HCT116 (cell line): ENCODE results near the gene BCO2. TPM values are rescaled to one million over a fixed set of nuclear protein-coding genes. Genes with fewer than 3 reads are reported as not detected.

Source experiments
- ATAC-seq: fragments of 200-7000 bp; cut with Tn5 transposase; 2 replicates; pipeline ENCODE4 v1.9.1; 2020; ENCODE audit warnings: mild to moderate bottlenecking, moderate library complexity
- BruUV-seq: library from RNA; stranded (reverse); fragments of 400-500 nt; replicated peaks from 2 replicates; lab custom pipeline; 2021; lab: Mats Ljungman, UMichigan
- CTCF ChIA-PET: fragments of 300-600 bp; sonication (Branson Sonifier 250); formaldehyde crosslinking; loops from one replicate; lab custom pipeline; 2021; ENCODE audit warnings: antibody characterized with exemption; lab: Charles Lee
- POLR2A ChIA-PET: fragments of 300-600, 350-600 bp; sonication (Branson Sonifier 250); formaldehyde crosslinking; loops from one replicate; lab custom pipeline; 2021; ENCODE audit warnings: antibody characterized with exemption; lab: Charles Lee
- RAD21 ChIA-PET, 2 experiments: fragments of 300-600 bp; sonication (Branson Sonifier 250); formaldehyde crosslinking; loops; one replicate each; lab custom pipeline; 2023; ENCODE audit warnings: low total read pairs in 2 of 2; ENCODE audit not compliant: uncharacterized antibody in 2 of 2, unreplicated experiment in 2 of 2, low non-redundant PET in 1 of 2; lab: Charles Lee
- DNase-seq: peaks from one replicate; pipeline ENCODE4 v3.0.0-alpha.2; 2010; ENCODE audit warnings: low read depth, low spot score
- H2AFZ ChIP-seq: fragments of 200-600 bp; shearing (Covaris generic), sonication (generic); 2 replicates; pipeline ENCODE4 v1.6.1; 2017; ENCODE audit warnings: low read depth, mixed run types, mixed read lengths, antibody characterized with exemption, low read length; ENCODE audit not compliant: poor library complexity, severe bottlenecking
- H3K27ac ChIP-seq: 2 replicates; pipeline ENCODE4 v1.5.1; 2012; ENCODE audit warnings: low read depth, low read length
- H3K27me3 ChIP-seq: fragments of 200-600 bp; sonication (generic); 2 replicates; pipeline ENCODE4 v1.6.1; 2016; ENCODE audit warnings: mixed run types, low read length, mixed read lengths; ENCODE audit not compliant: insufficient read depth
- H3K36me3 ChIP-seq, 2 experiments: fragments of 200-500 bp in 1 of 2; fragments of 200-600 bp in 1 of 2; sonication (Bioruptor generic) in 1 of 2; sonication (generic) in 1 of 2; 2 replicates each; pipeline versions ENCODE4 v1.5.1 to v1.6.1; 2014 to 2016; ENCODE audit warnings: low read length in 2 of 2, inconsistent platforms in 1 of 2, mixed read lengths in 1 of 2, mixed run types in 1 of 2; ENCODE audit not compliant: insufficient read depth in 2 of 2, control insufficient read depth in 1 of 2
- H3K4me1 ChIP-seq, 2 experiments: fragments of 200-600 bp in 1 of 2; sonication (generic) in 1 of 2; 2 replicates each; pipeline versions ENCODE4 v1.5.1 to v1.6.1; 2012 to 2017; ENCODE audit warnings: low read length in 2 of 2, inconsistent platforms in 1 of 2, mild to moderate bottlenecking in 1 of 2, mixed read lengths in 1 of 2, mixed run types in 1 of 2, moderate library complexity in 1 of 2; ENCODE audit not compliant: insufficient read depth in 2 of 2, control insufficient read depth in 1 of 2
- H3K4me2 ChIP-seq: fragments of 200-600 bp; sonication (generic); 2 replicates; pipeline ENCODE4 v1.6.1; 2017; ENCODE audit warnings: mixed run types, low read length, mixed read lengths
- H3K4me3 ChIP-seq, 2 experiments: fragments of 200-600 bp in 1 of 2; sonication (generic) in 1 of 2; replicated peaks in 1 of 2; 2 replicates each; pipeline ENCODE4 v1.5.1; 2011 to 2016; ENCODE audit warnings: low read length in 2 of 2, control low read depth in 1 of 2, low read depth in 1 of 2, mild to moderate bottlenecking in 1 of 2, mixed read lengths in 1 of 2, mixed run types in 1 of 2
- H3K79me2 ChIP-seq: fragments of 200-600 bp; sonication (generic); 2 replicates; pipeline ENCODE4 v1.6.1; 2017; ENCODE audit warnings: mild to moderate bottlenecking, mixed run types, low read length, moderate library complexity, mixed read lengths; ENCODE audit not compliant: insufficient read depth
- H3K9ac ChIP-seq: fragments of 200-600 bp; sonication (generic); 2 replicates; pipeline ENCODE4 v1.6.1; 2016; ENCODE audit warnings: low read length, mixed read lengths
- H3K9me2 ChIP-seq: fragments of 200-600 bp; sonication (generic), shearing (Covaris generic); 2 replicates; pipeline ENCODE4 v1.6.1; 2017; ENCODE audit warnings: mixed run types, mild to moderate bottlenecking, moderate library complexity; ENCODE audit not compliant: insufficient read depth
- H3K9me3 ChIP-seq, 2 experiments: fragments of 200-500 bp in 1 of 2; fragments of 200-600 bp in 1 of 2; sonication (Bioruptor generic) in 1 of 2; sonication (generic) in 1 of 2; 2 replicates each; pipeline ENCODE4 v1.6.1; 2014 to 2017; ENCODE audit warnings: low read length in 2 of 2, mixed read lengths in 2 of 2, inconsistent platforms in 1 of 2, low read depth in 1 of 2, mild to moderate bottlenecking in 1 of 2, mixed run types in 1 of 2, moderate library complexity in 1 of 2; ENCODE audit not compliant: control insufficient read depth in 1 of 2, insufficient read depth in 1 of 2
- H4K20me1 ChIP-seq: fragments of 200-600 bp; sonication (generic), shearing (Covaris generic); 2 replicates; pipeline ENCODE4 v1.6.1; 2017; ENCODE audit warnings: mixed run types, mild to moderate bottlenecking, moderate library complexity; ENCODE audit not compliant: insufficient read depth
- CBX3 ChIP-seq: IDR thresholded peaks from 2 replicates; pipeline ENCODE4 v1.6.1; 2012; ENCODE audit warnings: low read depth
- CEBPB ChIP-seq: IDR thresholded peaks from 2 replicates; pipeline ENCODE4 v1.6.1; 2012; ENCODE audit warnings: low read depth
- EGR1 ChIP-seq: IDR thresholded peaks from 2 replicates; pipeline ENCODE4 v1.6.1; 2012; ENCODE audit warnings: low read depth
- ELF1 ChIP-seq: IDR thresholded peaks from 2 replicates; pipeline ENCODE4 v1.6.1; 2012; ENCODE audit warnings: low read depth, borderline replicate concordance
- EZH2 ChIP-seq: fragments of 200-600 bp; sonication (generic); IDR thresholded peaks from 2 replicates; pipeline ENCODE4 v1.6.1; 2017; ENCODE audit warnings: antibody characterized with exemption, mixed run types
- EZH2phosphoT487 ChIP-seq: fragments of 200-600 bp; IDR thresholded peaks from 2 replicates; pipeline ENCODE4 v1.6.1; 2018; ENCODE audit warnings: antibody characterized with exemption, borderline replicate concordance
- FOSL1 ChIP-seq: IDR thresholded peaks from 2 replicates; pipeline ENCODE4 v1.6.1; 2012; ENCODE audit warnings: low read depth
- POLR2A ChIP-seq: IDR thresholded peaks from 2 replicates; pipeline ENCODE4 v1.7.0; 2011; ENCODE audit warnings: borderline replicate concordance; ENCODE audit not compliant: insufficient read depth, insufficient read length; ENCODE audit errors: extremely low read depth
- POLR2AphosphoS5 ChIP-seq: IDR thresholded peaks from 2 replicates; pipeline ENCODE4 v1.6.1; 2011; ENCODE audit warnings: mild to moderate bottlenecking, low read depth, low read length, moderate library complexity
- RAD21 ChIP-seq: IDR thresholded peaks from 2 replicates; pipeline ENCODE4 v1.6.1; 2012; ENCODE audit warnings: low read depth, mild to moderate bottlenecking
- SP1 ChIP-seq: IDR thresholded peaks from 2 replicates; pipeline ENCODE4 v1.6.1; 2012; ENCODE audit warnings: low read depth
- SRF ChIP-seq: IDR thresholded peaks from 2 replicates; pipeline ENCODE4 v1.6.1; 2012; ENCODE audit warnings: low read depth
- TCF7L2 ChIP-seq: IDR thresholded peaks from 2 replicates; pipeline ENCODE4 v1.7.0; 2011; ENCODE audit warnings: borderline replicate concordance, inconsistent platforms; ENCODE audit not compliant: insufficient read depth, insufficient read length; ENCODE audit errors: extremely low read depth
- ZFX ChIP-seq: fragments of 450-650 bp; IDR thresholded peaks from 2 replicates; pipeline ENCODE4 v1.6.1; 2017
- intact Hi-C: fragments of 100-400 bp; cut with micrococcal nuclease; formaldehyde crosslinking; loops from 2 replicates; pipeline ENCODE4 v1.10.0; 2022
- total RNA-seq: library from RNA; stranded (reverse); gene quantifications from one replicate; pipeline ENCODE4 v1.2.1, GENCODE V29; 2021; ENCODE audit not compliant: unreplicated experiment
- TF ChIP-seq, protein P1 (sequence below): IDR thresholded peaks from 2 replicates; pipeline ENCODE4 v1.6.1; 2012
- TF ChIP-seq, protein P2 (sequence below): IDR thresholded peaks from 2 replicates; pipeline ENCODE4 v1.6.1; 2012
- TF ChIP-seq, protein P3 (sequence below), 3 experiments: fragments of 200-600 bp in 1 of 3; sonication (generic) in 1 of 3; IDR thresholded peaks in 2 of 3; conservative IDR thresholded peaks in 1 of 3; 2 replicates each; pipeline ENCODE4 v1.5.1; 2012 to 2017; ENCODE audit warnings: low read depth in 2 of 3, low read length in 2 of 3, antibody characterized with exemption in 1 of 3, borderline replicate concordance in 1 of 3, control low read depth in 1 of 3, mild to moderate bottlenecking in 1 of 3, mixed read lengths in 1 of 3, mixed run types in 1 of 3, moderate library complexity in 1 of 3; ENCODE audit not compliant: insufficient read depth in 1 of 3

The BCO2 gene
- total RNA-seq, 1 experiment from 2014 or later: 4.0 TPM

DNA sequence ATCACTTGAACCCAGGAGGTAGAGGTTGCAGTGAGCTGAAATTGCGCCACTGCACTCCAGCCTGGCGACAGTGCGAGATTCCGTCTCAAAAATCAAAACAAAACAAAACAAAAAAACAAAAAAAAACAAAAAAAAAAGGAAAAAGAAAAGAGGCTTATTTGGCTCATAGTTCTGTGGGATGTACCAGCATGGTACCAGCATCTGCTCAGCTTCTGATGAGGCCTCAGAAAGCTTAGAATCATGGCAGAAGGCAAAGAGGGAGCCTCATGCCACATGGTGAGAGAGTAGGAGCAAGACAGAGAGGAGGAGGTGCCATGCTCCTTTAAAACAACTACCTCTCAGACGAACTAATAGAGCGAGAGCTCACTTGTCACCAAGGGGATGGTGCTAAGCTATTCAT lies 40.3 kb downstream of the BCO2 start:
- no peaks in the 10 kb centered on the region for H3K79me2 ChIP-seq
- no peak for DNase-seq
- H3K9me2 ChIP-seq: no peaks in the 10 kb centered on the region
- no peak overlapping the region for H2AFZ ChIP-seq
- H3K4me1 ChIP-seq: no peaks in the 10 kb centered on the region
- no peak for ATAC-seq
- H3K36me3 ChIP-seq: no peaks in the 10 kb centered on the region
- POLR2A ChIA-PET: no interaction called here
- H3K4me2 ChIP-seq: no peak overlapping the region
- H4K20me1 ChIP-seq: no peaks in the 10 kb centered on the region
- TF ChIP-seq RAD21: no peak
- no peak for TF ChIP-seq SRF
- TF ChIP-seq TCF7L2: no peak
- no peak for TF ChIP-seq EZH2phosphoT487
- TF ChIP-seq, protein P1, sequence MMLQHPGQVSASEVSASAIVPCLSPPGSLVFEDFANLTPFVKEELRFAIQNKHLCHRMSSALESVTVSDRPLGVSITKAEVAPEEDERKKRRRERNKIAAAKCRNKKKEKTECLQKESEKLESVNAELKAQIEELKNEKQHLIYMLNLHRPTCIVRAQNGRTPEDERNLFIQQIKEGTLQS: no peak
- TF ChIP-seq ZFX: no peak
- TF ChIP-seq EZH2: no peak
- TF ChIP-seq ELF1: no peak
- no peak for TF ChIP-seq CEBPB
- no peaks in the 10 kb centered on the region for H3K9me3 ChIP-seq
- H3K9ac ChIP-seq: no peak overlapping the region
- no TSS peak for BruUV-seq
- CTCF ChIA-PET: no interaction called here
- RAD21 ChIA-PET: no interaction called here
- no peak overlapping the region for H3K27ac ChIP-seq
- H3K4me3 ChIP-seq: no peak overlapping the region
- intact Hi-C loops: loop anchor here (5.0 kb wide), 2 partner anchors 237 to 897 kb away; no protein-coding TSS in a partner anchor
- H3K27me3 ChIP-seq: no peaks in the 10 kb centered on the region

DNA sequence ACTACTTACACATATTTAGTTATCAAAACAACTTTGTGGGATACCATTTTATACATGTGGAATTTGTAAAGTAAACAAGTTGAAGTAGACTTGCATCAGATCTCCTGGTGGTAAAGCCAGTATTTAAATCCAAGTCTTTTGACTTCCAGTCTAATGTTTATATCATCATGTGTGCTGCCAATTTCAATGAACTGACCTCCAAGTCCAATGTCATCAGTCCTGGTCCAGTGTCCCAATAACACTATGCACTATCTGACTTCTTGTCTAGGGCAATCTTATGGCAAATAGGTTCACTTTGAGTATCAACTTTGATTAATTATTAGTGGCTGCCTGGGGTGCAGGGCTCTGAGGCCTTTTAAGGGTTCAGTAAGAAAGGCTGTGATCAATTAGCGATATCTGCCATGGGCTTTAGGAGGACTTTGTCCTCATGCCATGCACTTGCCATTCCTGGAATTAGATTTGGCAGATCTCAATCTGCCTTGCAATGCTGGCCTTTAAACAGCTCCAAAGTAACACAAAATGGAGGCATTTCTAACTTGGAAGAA lies 41.3 kb downstream of the BCO2 start:
- DNase-seq (no peak), ATAC-seq (no peak)
- H3K9me2 ChIP-seq: no peaks in the 10 kb centered on the region
- no peak overlapping the region for H3K4me2 ChIP-seq
- no peak overlapping the region for H3K4me3 ChIP-seq
- no peaks in the 10 kb centered on the region for H3K27me3 ChIP-seq
- no peaks in the 10 kb centered on the region for H3K79me2 ChIP-seq
- BruUV-seq: no TSS peak
- ChIA-PET CTCF (no interaction called here), RAD21 (no interaction called here), POLR2A (no interaction called here)
- H4K20me1 ChIP-seq: no peaks in the 10 kb centered on the region
- no peaks in the 10 kb centered on the region for H3K4me1 ChIP-seq
- H3K36me3 ChIP-seq: no peaks in the 10 kb centered on the region
- H2AFZ ChIP-seq: no peak overlapping the region
- intact Hi-C loops: loop anchor here (5.0 kb wide), 2 partner anchors 236 to 896 kb away; no protein-coding TSS in a partner anchor
- no peaks in the 10 kb centered on the region for H3K9me3 ChIP-seq
- no peak overlapping the region for H3K27ac ChIP-seq
- H3K9ac ChIP-seq: no peak overlapping the region
- TF ChIP-seq FOSL1 (no peak), CBX3 (no peak), POLR2A (no peak), TCF7L2 (no peak), SP1 (no peak), EZH2 (no peak), EZH2phosphoT487 (no peak), POLR2AphosphoS5 (no peak), RAD21 (no peak), EGR1 (no peak), SRF (no peak), CEBPB (no peak)
- TF ChIP-seq, protein P2, sequence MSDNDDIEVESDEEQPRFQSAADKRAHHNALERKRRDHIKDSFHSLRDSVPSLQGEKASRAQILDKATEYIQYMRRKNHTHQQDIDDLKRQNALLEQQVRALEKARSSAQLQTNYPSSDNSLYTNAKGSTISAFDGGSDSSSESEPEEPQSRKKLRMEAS: no peak
- TF ChIP-seq, protein P1: no peak
- TF ChIP-seq, protein P3, sequence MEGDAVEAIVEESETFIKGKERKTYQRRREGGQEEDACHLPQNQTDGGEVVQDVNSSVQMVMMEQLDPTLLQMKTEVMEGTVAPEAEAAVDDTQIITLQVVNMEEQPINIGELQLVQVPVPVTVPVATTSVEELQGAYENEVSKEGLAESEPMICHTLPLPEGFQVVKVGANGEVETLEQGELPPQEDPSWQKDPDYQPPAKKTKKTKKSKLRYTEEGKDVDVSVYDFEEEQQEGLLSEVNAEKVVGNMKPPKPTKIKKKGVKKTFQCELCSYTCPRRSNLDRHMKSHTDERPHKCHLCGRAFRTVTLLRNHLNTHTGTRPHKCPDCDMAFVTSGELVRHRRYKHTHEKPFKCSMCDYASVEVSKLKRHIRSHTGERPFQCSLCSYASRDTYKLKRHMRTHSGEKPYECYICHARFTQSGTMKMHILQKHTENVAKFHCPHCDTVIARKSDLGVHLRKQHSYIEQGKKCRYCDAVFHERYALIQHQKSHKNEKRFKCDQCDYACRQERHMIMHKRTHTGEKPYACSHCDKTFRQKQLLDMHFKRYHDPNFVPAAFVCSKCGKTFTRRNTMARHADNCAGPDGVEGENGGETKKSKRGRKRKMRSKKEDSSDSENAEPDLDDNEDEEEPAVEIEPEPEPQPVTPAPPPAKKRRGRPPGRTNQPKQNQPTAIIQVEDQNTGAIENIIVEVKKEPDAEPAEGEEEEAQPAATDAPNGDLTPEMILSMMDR (IDR thresholded peaks at IDR 0.05 in 2 of 3, conservative IDR thresholded peaks at IDR 0.05 in 1 of 3; ENCODE audit: borderline replicate concordance in 1 of 3, insufficient read depth in 1 of 3, low read depth in 2 of 3, low read length in 2 of 3): no peak
